ES-I3 (cell line): ENCODE results near the gene TMEM245.
"Not testable (repeated sequence)": the region's sequence is repeated elsewhere in the genome, so short reads cannot be mapped to it uniquely, and the experiment has no call there.

Experiments used
- H3K36me3 ChIP-seq: 2 replicates; pipeline ENCODE4 v1.6.1; 2013; ENCODE audit warnings: mild to moderate bottlenecking, low read length, control low read depth, moderate library complexity; ENCODE audit not compliant: insufficient read depth
- H3K4me1 ChIP-seq: 2 replicates; pipeline ENCODE4 v1.6.1; 2013; ENCODE audit warnings: mild to moderate bottlenecking, control low read depth, low read length; ENCODE audit not compliant: insufficient read depth
- H3K9ac ChIP-seq: 2 replicates; pipeline ENCODE4 v1.6.1; 2013; ENCODE audit warnings: low read depth, mild to moderate bottlenecking, low read length, moderate library complexity
- H3K9me3 ChIP-seq: 2 replicates; pipeline ENCODE4 v1.6.1; 2013; ENCODE audit warnings: mild to moderate bottlenecking, low read length, moderate library complexity; ENCODE audit not compliant: control insufficient read depth, insufficient read depth

TMEM245 gene

GRCh38 chr9:109082091-109082620 lies 37.6 kb downstream of the TMEM245 start:
- Histone ChIP-seq H3K36me3 (peaks cover 10% of the 10 kb centered on the region), H3K4me1 (no peaks in the 10 kb centered on the region), H3K9me3 (no peaks in the 10 kb centered on the region), H3K9ac (no peak overlapping the region)

GRCh38 chr9:109074236-109074889 lies 45.4 kb downstream of the TMEM245 start:
- H3K36me3 ChIP-seq, result peaks cover 15% of the 10 kb centered on the region
- no peak overlapping the region for H3K9ac ChIP-seq
- no peaks in the 10 kb centered on the region for H3K9me3 ChIP-seq
- H3K4me1 ChIP-seq, result no peaks in the 10 kb centered on the region

GRCh38 chr9:109072821-109073435 lies 46.8 kb downstream of the TMEM245 start:
- Histone ChIP-seq H3K9ac (no peak overlapping the region), H3K4me1 (no peaks in the 10 kb centered on the region), H3K9me3 (no peaks in the 10 kb centered on the region), H3K36me3 (peaks cover 8% of the 10 kb centered on the region)

- H3K4me1 ChIP-seq, result no peaks in the 10 kb centered on the region
- no peak overlapping the region for H3K9ac ChIP-seq
- H3K36me3 ChIP-seq, result peaks cover 8% of the 10 kb centered on the region
- H3K9me3 ChIP-seq, result no peaks in the 10 kb centered on the region
Measured at GRCh38 chr9:109072133-109072692, 47.5 kb downstream of the TMEM245 start.

GRCh38 chr9:109068764-109069163 lies 51.0 kb downstream of the TMEM245 start:
- peaks cover 10% of the 10 kb centered on the region for H3K36me3 ChIP-seq
- no peaks in the 10 kb centered on the region for H3K4me1 ChIP-seq
- no peak overlapping the region for H3K9ac ChIP-seq
- H3K9me3 ChIP-seq, result no peaks in the 10 kb centered on the region

GRCh38 chr9:109064963-109065702 lies 54.6 kb downstream of the TMEM245 start:
- no peak overlapping the region for H3K9ac ChIP-seq
- no peaks in the 10 kb centered on the region for H3K4me1 ChIP-seq
- H3K9me3 ChIP-seq, result no peaks in the 10 kb centered on the region
- peaks cover 13% of the 10 kb centered on the region for H3K36me3 ChIP-seq

GRCh38 chr9:109063760-109064159 lies 56.0 kb downstream of the TMEM245 start:
- H3K36me3 ChIP-seq, result peaks cover 15% of the 10 kb centered on the region
- no peak overlapping the region for H3K9ac ChIP-seq

GRCh38 chr9:109062543-109062942 lies 57.2 kb downstream of the TMEM245 start:
- Histone ChIP-seq H3K36me3 (peaks cover 15% of the 10 kb centered on the region), H3K9ac (no peak overlapping the region), H3K4me1 (no peaks in the 10 kb centered on the region), H3K9me3 (no peaks in the 10 kb centered on the region)

More at GRCh38 chr9:109063760-109064159, 56.0 kb downstream of the TMEM245 start:
- no peaks in the 10 kb centered on the region for H3K9me3 ChIP-seq
- no peaks in the 10 kb centered on the region for H3K4me1 ChIP-seq

GRCh38 chr9:109060191-109060590 lies 59.6 kb downstream of the TMEM245 start:
- Histone ChIP-seq H3K9ac (no peak overlapping the region), H3K4me1 (no peaks in the 10 kb centered on the region), H3K36me3 (peaks cover 19% of the 10 kb centered on the region), H3K9me3 (no peaks in the 10 kb centered on the region)

GRCh38 chr9:109053121-109053520 lies 66.6 kb downstream of the TMEM245 start:
- not testable (repeated sequence) for H3K9ac ChIP-seq, H3K9me3 ChIP-seq, H3K4me1 ChIP-seq
- peaks cover 30% of the 10 kb centered on the region for H3K36me3 ChIP-seq

- H3K9ac ChIP-seq, result no peak overlapping the region
- H3K36me3 ChIP-seq, result peaks cover 30% of the 10 kb centered on the region
- no peaks in the 10 kb centered on the region; the same call in 1 of the 2 replicates for H3K4me1 ChIP-seq
- H3K9me3 ChIP-seq, result no peaks in the 10 kb centered on the region
Measured at GRCh38 chr9:109052416-109052815, 67.3 kb downstream of the TMEM245 start.

- Histone ChIP-seq H3K36me3 (peaks cover 28% of the 10 kb centered on the region), H3K9ac (no peak overlapping the region), H3K4me1 (no peaks in the 10 kb centered on the region; the same call in 1 of the 2 replicates), H3K9me3 (no peaks in the 10 kb centered on the region)
Measured at GRCh38 chr9:109051733-109052132, 68.0 kb downstream of the TMEM245 start.

- Histone ChIP-seq H3K9ac (no peak overlapping the region), H3K36me3 (peaks cover 28% of the 10 kb centered on the region), H3K9me3 (no peaks in the 10 kb centered on the region), H3K4me1 (no peaks in the 10 kb centered on the region; the same call in 1 of the 2 replicates)
Measured at GRCh38 chr9:109050444-109050843, 69.3 kb downstream of the TMEM245 start.

- H3K9me3 ChIP-seq, result no peaks in the 10 kb centered on the region
- H3K9ac ChIP-seq, result no peak overlapping the region
- no peaks in the 10 kb centered on the region for H3K4me1 ChIP-seq
- H3K36me3 ChIP-seq, result peaks cover 31% of the 10 kb centered on the region
Measured at GRCh38 chr9:109048822-109049221, 70.9 kb downstream of the TMEM245 start.
